K562 (cell line): Measurements from ENCODE around the gene DHPS. TPM values are rescaled to one million over a fixed set of nuclear protein-coding genes. Genes with fewer than 3 reads are reported as not detected.

ENCODE experiments used
- BRCA1 ChIP-seq, 2 experiments: fragments of 450-650 bp in 1 of 2; sonication (generic) in 1 of 2; formaldehyde crosslinking in 1 of 2; IDR thresholded peaks; 2 replicates each; pipeline versions ENCODE4 v1.5.0 to v1.6.1; 2017 to 2020; ENCODE audit warnings: mild to moderate bottlenecking in 1 of 2, missing genetic modification reagents in 1 of 2
- BRD4 ChIP-seq: fragments of 200-600 bp; sonication (generic); IDR thresholded peaks from 2 replicates; pipeline ENCODE4 v1.6.1; 2017; ENCODE audit warnings: inconsistent platforms
- FOXM1 ChIP-seq, 2 experiments: fragments of 450-650 bp in 1 of 2; sonication (generic) in 1 of 2; formaldehyde crosslinking in 1 of 2; IDR thresholded peaks; 2 replicates each; pipeline versions ENCODE4 v1.6.1 to v1.9.0; 2017 to 2022; ENCODE audit warnings: low read depth in 2 of 2, mild to moderate bottlenecking in 2 of 2, missing genetic modification reagents in 1 of 2, moderate library complexity in 1 of 2
- GABPB1 ChIP-seq: sonication (generic); formaldehyde crosslinking; IDR thresholded peaks from 2 replicates; pipeline ENCODE4 v1.8.0; 2022; ENCODE audit warnings: mild to moderate bottlenecking, missing genetic modification reagents
- MLX ChIP-seq, 2 experiments: fragments of 450-650 bp in 1 of 2; sonication (generic) in 1 of 2; formaldehyde crosslinking; conservative IDR thresholded peaks; 2 replicates each; pipeline versions ENCODE4 v1.4.0 to v1.8.1; 2020 to 2022; ENCODE audit warnings: mild to moderate bottlenecking in 1 of 2, missing genetic modification reagents in 1 of 2
- MYC ChIP-seq, 2 experiments: fragments of 250-450 bp in 1 of 2; sonication (Bioruptor Pico) in 1 of 2; IDR thresholded peaks; 2 replicates each; pipeline versions ENCODE4 v1.5.1 to v1.6.1; 2012 to 2021; ENCODE audit warnings: low read depth in 2 of 2, borderline replicate concordance in 1 of 2, improper control_type of control experiment in 1 of 2, low read length in 1 of 2, mild to moderate bottlenecking in 1 of 2, moderate library complexity in 1 of 2
- NCOR1 ChIP-seq: fragments of 450-650 bp; IDR thresholded peaks from 2 replicates; pipeline ENCODE4 v1.6.1; 2016; ENCODE audit warnings: mild to moderate bottlenecking, moderate library complexity
- NFIX ChIP-seq: fragments of 250-450 bp; sonication (Bioruptor Pico); IDR thresholded peaks from 2 replicates; pipeline ENCODE4 v1.4.0; 2020; ENCODE audit warnings: low read depth, mild to moderate bottlenecking, moderate library complexity
- NUFIP1 ChIP-seq: fragments of 450-650 bp; IDR thresholded peaks from 2 replicates; pipeline ENCODE4 v1.6.1; 2018; ENCODE audit not compliant: partially characterized antibody
- PHF8 ChIP-seq: fragments of 200-600 bp; sonication (generic); IDR thresholded peaks from 2 replicates; pipeline ENCODE4 v1.6.1; 2012; ENCODE audit warnings: mixed run types, mild to moderate bottlenecking, inconsistent platforms, low read length, moderate library complexity, borderline replicate concordance
- TCF3 ChIP-seq: sonication (generic); formaldehyde crosslinking; IDR thresholded peaks from 2 replicates; pipeline ENCODE4 v1.4.0; 2020; ENCODE audit warnings: mild to moderate bottlenecking, missing genetic modification reagents
- TRIM24 ChIP-seq, 2 experiments: fragments of 450-650 bp; IDR thresholded peaks; 2 replicates each; pipeline ENCODE4 v1.6.1; 2016
- ZNF584 ChIP-seq: fragments of 200-800 bp; sonication (Bioruptor generic); IDR thresholded peaks from 2 replicates; pipeline ENCODE4 v1.6.1; 2016; ENCODE audit warnings: low read depth, mild to moderate bottlenecking, missing genetic modification characterization, missing compliant biosample characterization
- ZNF766 ChIP-seq: fragments of 200-800 bp; sonication (Bioruptor generic); conservative IDR thresholded peaks from 2 replicates; pipeline ENCODE4 v1.6.1; 2016; ENCODE audit warnings: missing genetic modification characterization, missing compliant biosample characterization
- ZZZ3 ChIP-seq: fragments of 450-650 bp; IDR thresholded peaks from 2 replicates; pipeline ENCODE4 v1.6.1; 2016; ENCODE audit warnings: antibody characterized with exemption, mild to moderate bottlenecking, moderate library complexity
- polyA plus RNA-seq, 8 experiments: library from polyadenylated mRNA; depleted of rRNA in 4 of 8; stranded (reverse) in 5 of 8; unstranded in 3 of 8; fragments of >200 nt; fragmentation: Nextera tagmentation in 2 of 8; fragmentation: Illumina TruSeq in 1 of 8; extraction: Ambion mirVana in 2 of 8; extraction: Trizol in 1 of 8; gene quantifications; 2 replicates each; pipeline versions ENCODE4 v1.2.1 to v1.2.3, GENCODE V29; 2011 to 2014; ENCODE audit warnings: inconsistent platforms in 1 of 8, missing spikeins in 1 of 8
- total RNA-seq, 7 experiments: library from RNA; depleted of rRNA in 6 of 7; stranded (reverse); fragments of >200 nt in 6 of 7; fragmentation: Illumina TruSeq in 2 of 7; extraction: Trizol in 2 of 7; gene quantifications; 2 replicates each; pipeline versions ENCODE4 v1.2.1 to v1.2.3, GENCODE V29; 2011 to 2021; ENCODE audit warnings: low replicate concordance in 1 of 7
- TF ChIP-seq, protein P1 (sequence below), 2 experiments: fragments of 450-650 bp; IDR thresholded peaks; 2 replicates each; pipeline ENCODE4 v1.6.1; 2018; ENCODE audit warnings: mild to moderate bottlenecking in 2 of 2, low read depth in 1 of 2; ENCODE audit not compliant: partially characterized antibody in 2 of 2
- TF ChIP-seq, protein P2 (sequence below): fragments of 450-650 bp; formaldehyde crosslinking; IDR thresholded peaks from 2 replicates; pipeline ENCODE4 v1.4.0; 2020; ENCODE audit warnings: mild to moderate bottlenecking

DHPS gene
- total and polyA plus RNA-seq, 9 of the 15 experiments (the other 6 are each of a cell fraction or from before 2014, with no cell fraction given): 47.1 to 110 (median 79.9) TPM

- TF ChIP-seq PHF8: peak; percentile 89; the same call in 1 of the 2 replicates
- peak; percentile 68; the same call in 1 of the 2 replicates for TF ChIP-seq MYC (IDR thresholded peaks at IDR 0.05; ENCODE audit: low read depth, low read length)
- no peak; the same call in 1 of the 2 replicates for TF ChIP-seq MYC (CRISPR knock-in tag; IDR thresholded peaks at IDR 0.05; ENCODE audit: borderline replicate concordance, low read depth)
- TF ChIP-seq ZNF584: no peak
- no peak; the same call in 1 of the 2 replicates for TF ChIP-seq BRD4
- TF ChIP-seq, protein P1, sequence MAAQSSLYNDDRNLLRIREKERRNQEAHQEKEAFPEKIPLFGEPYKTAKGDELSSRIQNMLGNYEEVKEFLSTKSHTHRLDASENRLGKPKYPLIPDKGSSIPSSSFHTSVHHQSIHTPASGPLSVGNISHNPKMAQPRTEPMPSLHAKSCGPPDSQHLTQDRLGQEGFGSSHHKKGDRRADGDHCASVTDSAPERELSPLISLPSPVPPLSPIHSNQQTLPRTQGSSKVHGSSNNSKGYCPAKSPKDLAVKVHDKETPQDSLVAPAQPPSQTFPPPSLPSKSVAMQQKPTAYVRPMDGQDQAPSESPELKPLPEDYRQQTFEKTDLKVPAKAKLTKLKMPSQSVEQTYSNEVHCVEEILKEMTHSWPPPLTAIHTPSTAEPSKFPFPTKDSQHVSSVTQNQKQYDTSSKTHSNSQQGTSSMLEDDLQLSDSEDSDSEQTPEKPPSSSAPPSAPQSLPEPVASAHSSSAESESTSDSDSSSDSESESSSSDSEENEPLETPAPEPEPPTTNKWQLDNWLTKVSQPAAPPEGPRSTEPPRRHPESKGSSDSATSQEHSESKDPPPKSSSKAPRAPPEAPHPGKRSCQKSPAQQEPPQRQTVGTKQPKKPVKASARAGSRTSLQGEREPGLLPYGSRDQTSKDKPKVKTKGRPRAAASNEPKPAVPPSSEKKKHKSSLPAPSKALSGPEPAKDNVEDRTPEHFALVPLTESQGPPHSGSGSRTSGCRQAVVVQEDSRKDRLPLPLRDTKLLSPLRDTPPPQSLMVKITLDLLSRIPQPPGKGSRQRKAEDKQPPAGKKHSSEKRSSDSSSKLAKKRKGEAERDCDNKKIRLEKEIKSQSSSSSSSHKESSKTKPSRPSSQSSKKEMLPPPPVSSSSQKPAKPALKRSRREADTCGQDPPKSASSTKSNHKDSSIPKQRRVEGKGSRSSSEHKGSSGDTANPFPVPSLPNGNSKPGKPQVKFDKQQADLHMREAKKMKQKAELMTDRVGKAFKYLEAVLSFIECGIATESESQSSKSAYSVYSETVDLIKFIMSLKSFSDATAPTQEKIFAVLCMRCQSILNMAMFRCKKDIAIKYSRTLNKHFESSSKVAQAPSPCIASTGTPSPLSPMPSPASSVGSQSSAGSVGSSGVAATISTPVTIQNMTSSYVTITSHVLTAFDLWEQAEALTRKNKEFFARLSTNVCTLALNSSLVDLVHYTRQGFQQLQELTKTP (IDR thresholded peaks at IDR 0.05; ENCODE audit: low read depth in 1 of 2, partially characterized antibody in 2 of 2): peak; percentile 45 to 96
- no peak for TF ChIP-seq NUFIP1
- TF ChIP-seq GABPB1: peak; percentile 100
- TF ChIP-seq, protein P2, sequence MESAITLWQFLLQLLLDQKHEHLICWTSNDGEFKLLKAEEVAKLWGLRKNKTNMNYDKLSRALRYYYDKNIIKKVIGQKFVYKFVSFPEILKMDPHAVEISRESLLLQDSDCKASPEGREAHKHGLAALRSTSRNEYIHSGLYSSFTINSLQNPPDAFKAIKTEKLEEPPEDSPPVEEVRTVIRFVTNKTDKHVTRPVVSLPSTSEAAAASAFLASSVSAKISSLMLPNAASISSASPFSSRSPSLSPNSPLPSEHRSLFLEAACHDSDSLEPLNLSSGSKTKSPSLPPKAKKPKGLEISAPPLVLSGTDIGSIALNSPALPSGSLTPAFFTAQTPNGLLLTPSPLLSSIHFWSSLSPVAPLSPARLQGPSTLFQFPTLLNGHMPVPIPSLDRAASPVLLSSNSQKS (CRISPR knock-in tag): no peak
- peak; percentile 45; the same call in 1 of the 2 replicates for TF ChIP-seq ZNF766 (CRISPR knock-in tag)
- peak; percentile 19; the same call in 1 of the 2 replicates for TF ChIP-seq NCOR1
- no peak for TF ChIP-seq TCF3
- no peak for TF ChIP-seq BRCA1 (IDR thresholded peaks at IDR 0.05)
- TF ChIP-seq BRCA1 (CRISPR knock-in tag; IDR thresholded peaks at IDR 0.05): no peak
- peak; percentile 69 for TF ChIP-seq FOXM1 (IDR thresholded peaks at IDR 0.05; ENCODE audit: low read depth)
- TF ChIP-seq FOXM1 (CRISPR knock-in tag; IDR thresholded peaks at IDR 0.05; ENCODE audit: low read depth): no peak
- no peak for TF ChIP-seq NFIX (CRISPR knock-in tag)
- peak; percentile 37 to 100; a peak in 2 of 4 replicates for TF ChIP-seq TRIM24 (IDR thresholded peaks at IDR 0.05)
- TF ChIP-seq ZZZ3: 0 out of 2 replicates have a peak, but pooled peaks have one; percentile 63
- 0 out of 4 replicates have a peak, but pooled peaks of 1 of the 2 experiments have one; percentile 56 for TF ChIP-seq MLX (CRISPR knock-in tag; conservative IDR thresholded peaks at IDR 0.05)
Measured at GRCh38 chr19:12669270-12670158, 12.2 kb downstream of the DHPS start (continued).
